ENCODE measurements around the gene CLDN9.

CLDN9 gene

GRCh38 chr16:3012246-3012645 lies 477 bp upstream of the CLDN9 start:
- TF ChIP-seq CTCF (IDR thresholded peaks at IDR 0.05) = no peak

GRCh38 chr16:3013491-3013951 lies 798 bp downstream of the CLDN9 start:
- TF ChIP-seq CTCF (IDR thresholded peaks at IDR 0.05) = no peak

GRCh38 chr16:3013998-3014690 lies 1.4 kb downstream of the CLDN9 start:
- no peak for TF ChIP-seq CTCF (IDR thresholded peaks at IDR 0.05)

GRCh38 chr16:3014971-3015370 lies 2.2 kb downstream of the CLDN9 start:
- TF ChIP-seq CTCF (IDR thresholded peaks at IDR 0.05) = no peak

GRCh38 chr16:3015865-3016521 lies 3.3 kb downstream of the CLDN9 start:
- TF ChIP-seq CTCF (IDR thresholded peaks at IDR 0.05) = no peak

- TF ChIP-seq CTCF (IDR thresholded peaks at IDR 0.05) = no peak
These were observed 4.6 kb downstream of the CLDN9 start for GRCh38 chr16:3017344-3017743.

GRCh38 chr16:3017794-3018506 lies 5.2 kb downstream of the CLDN9 start, which contains the start of gene CLDN6:
Gene CLDN6 (minus strand): TSS chr16:3018183. CDS start chr16:3016021, 2,162 bp downstream.
- no peak for TF ChIP-seq CTCF (IDR thresholded peaks at IDR 0.05)
